GM23248 (cell line): ENCODE data around the gene LMBR1L.

Experiments used
- EZH2 ChIP-seq: fragments of 200-600 bp; sonication (generic); IDR thresholded peaks from 2 replicates; pipeline ENCODE4 v1.6.1; 2018; ENCODE audit warnings: antibody characterized with exemption, mild to moderate bottlenecking; ENCODE audit not compliant: insufficient read depth, poor library complexity, severe bottlenecking
- EZH2phosphoT487 ChIP-seq: fragments of 200-600 bp; sonication (generic); IDR thresholded peaks from 2 replicates; pipeline ENCODE4 v1.6.1; 2018; ENCODE audit warnings: antibody characterized with exemption, moderate library complexity, mild to moderate bottlenecking, low read depth; ENCODE audit not compliant: insufficient read depth

GRCh38 chr12:49055092-49055491, 55.6 kb downstream of the LMBR1L start:
- no peak for TF ChIP-seq EZH2
- TF ChIP-seq EZH2phosphoT487: no peak
